A673 (cell line): ENCODE data around the gene PRICKLE3. TPM values are rescaled to one million over a fixed set of nuclear protein-coding genes. Genes with fewer than 3 reads are reported as not detected.

Experiments
- BruUV-seq: library from RNA; stranded (reverse); fragments of 400-500 nt; replicated peaks from 2 replicates; lab custom pipeline; 2021; lab: Mats Ljungman, UMichigan
- CTCF ChIA-PET: fragments of 300-600 bp; sonication (Branson Sonifier 250); formaldehyde crosslinking; loops from one replicate; lab custom pipeline; 2022; ENCODE audit warnings: antibody characterized with exemption; lab: Charles Lee
- POLR2A ChIA-PET: fragments of 300-600 bp; sonication (Branson Sonifier 250); formaldehyde crosslinking; loops from one replicate; lab custom pipeline; 2022; ENCODE audit warnings: antibody characterized with exemption; ENCODE audit not compliant: low non-redundant PET; lab: Charles Lee
- DNase-seq: peaks from one replicate; pipeline ENCODE4 v3.0.0-alpha.2; 2015; ENCODE audit warnings: low spot score
- H3K27ac ChIP-seq: fragments of 200-600 bp; sonication (generic); 2 replicates; pipeline ENCODE4 v1.5.1; 2016; ENCODE audit warnings: mixed run types, low read depth, mild to moderate bottlenecking, mixed read lengths, antibody characterized with exemption, low read length; ENCODE audit not compliant: poor library complexity, severe bottlenecking
- H3K27me3 ChIP-seq: fragments of 200-600 bp; sonication (generic); replicated peaks from 2 replicates; pipeline ENCODE4 v1.6.1; 2017; ENCODE audit warnings: mixed run types, low read depth, mild to moderate bottlenecking, mixed read lengths, antibody characterized with exemption, low read length; ENCODE audit not compliant: insufficient read depth, poor library complexity
- H3K36me3 ChIP-seq: fragments of 200-600 bp; sonication (generic); 2 replicates; pipeline ENCODE4 v1.6.1; 2016; ENCODE audit warnings: mixed run types, mild to moderate bottlenecking, mixed read lengths, antibody characterized with exemption, low read length; ENCODE audit not compliant: insufficient read depth, poor library complexity, severe bottlenecking
- H3K4me1 ChIP-seq: fragments of 200-600 bp; sonication (generic); 2 replicates; pipeline ENCODE4 v1.6.1; 2017; ENCODE audit warnings: mixed run types, mild to moderate bottlenecking, mixed read lengths, antibody characterized with exemption, low read length; ENCODE audit not compliant: insufficient read depth, poor library complexity, severe bottlenecking
- H3K4me3 ChIP-seq: fragments of 200-600 bp; sonication (generic); 2 replicates; pipeline ENCODE4 v1.5.1; 2016; ENCODE audit warnings: low read depth, mixed run types, mild to moderate bottlenecking, mixed read lengths, low read length; ENCODE audit not compliant: poor library complexity, severe bottlenecking
- H3K9me3 ChIP-seq: fragments of 200-600 bp; sonication (generic); 2 replicates; pipeline ENCODE4 v1.6.1; 2016; ENCODE audit warnings: mixed run types, low read depth, mild to moderate bottlenecking, mixed read lengths, antibody characterized with exemption, low read length; ENCODE audit not compliant: poor library complexity, severe bottlenecking
- EZH2 ChIP-seq: fragments of 200-600 bp; sonication (generic); IDR thresholded peaks from 2 replicates; pipeline ENCODE4 v1.6.1; 2017; ENCODE audit warnings: borderline replicate concordance, low read depth, mild to moderate bottlenecking, mixed read lengths, antibody characterized with exemption, low read length; ENCODE audit not compliant: poor library complexity, severe bottlenecking
- intact Hi-C: fragments of 100-400 bp; cut with micrococcal nuclease; formaldehyde crosslinking; loops from one replicate; pipeline ENCODE4 v1.10.0; 2022; ENCODE audit not compliant: unreplicated experiment
- total RNA-seq: library from RNA; stranded (reverse); gene quantifications from 2 replicates; pipeline ENCODE4 v1.2.3, GENCODE V29; 2021
- TF ChIP-seq, protein P1 (sequence below): fragments of 300-800, 200-600 bp; sonication (generic); conservative IDR thresholded peaks from 2 replicates; pipeline ENCODE4 v1.5.1; 2017; ENCODE audit warnings: low read depth, mild to moderate bottlenecking, antibody characterized with exemption, low read length, moderate library complexity, mixed read lengths

Gene PRICKLE3
- total RNA-seq, 1 experiment from 2014 or later: 4.8 TPM

- no peaks in the 10 kb centered on the region for H3K9me3 ChIP-seq
- no peaks in the 10 kb centered on the region for H3K27me3 ChIP-seq
- H3K4me1 ChIP-seq: no peaks in the 10 kb centered on the region
- DNase-seq: no peak
- POLR2A ChIA-PET: no interaction called here
- H3K4me3 ChIP-seq: no peak overlapping the region
- CTCF ChIA-PET: no interaction called here
- BruUV-seq: no TSS peak
- TF ChIP-seq, protein P1, sequence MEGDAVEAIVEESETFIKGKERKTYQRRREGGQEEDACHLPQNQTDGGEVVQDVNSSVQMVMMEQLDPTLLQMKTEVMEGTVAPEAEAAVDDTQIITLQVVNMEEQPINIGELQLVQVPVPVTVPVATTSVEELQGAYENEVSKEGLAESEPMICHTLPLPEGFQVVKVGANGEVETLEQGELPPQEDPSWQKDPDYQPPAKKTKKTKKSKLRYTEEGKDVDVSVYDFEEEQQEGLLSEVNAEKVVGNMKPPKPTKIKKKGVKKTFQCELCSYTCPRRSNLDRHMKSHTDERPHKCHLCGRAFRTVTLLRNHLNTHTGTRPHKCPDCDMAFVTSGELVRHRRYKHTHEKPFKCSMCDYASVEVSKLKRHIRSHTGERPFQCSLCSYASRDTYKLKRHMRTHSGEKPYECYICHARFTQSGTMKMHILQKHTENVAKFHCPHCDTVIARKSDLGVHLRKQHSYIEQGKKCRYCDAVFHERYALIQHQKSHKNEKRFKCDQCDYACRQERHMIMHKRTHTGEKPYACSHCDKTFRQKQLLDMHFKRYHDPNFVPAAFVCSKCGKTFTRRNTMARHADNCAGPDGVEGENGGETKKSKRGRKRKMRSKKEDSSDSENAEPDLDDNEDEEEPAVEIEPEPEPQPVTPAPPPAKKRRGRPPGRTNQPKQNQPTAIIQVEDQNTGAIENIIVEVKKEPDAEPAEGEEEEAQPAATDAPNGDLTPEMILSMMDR: no peak
- no peak for TF ChIP-seq EZH2
- no peaks in the 10 kb centered on the region for H3K36me3 ChIP-seq
- no peak overlapping the region for H3K27ac ChIP-seq
- intact Hi-C loops: no loop called here
Measured at GRCh38 chrX:49160908-49161307, 25.3 kb downstream of the PRICKLE3 start.

- intact Hi-C loops: no loop called here
- BruUV-seq: no TSS peak
- no peak for DNase-seq
- Histone ChIP-seq H3K36me3 (no peaks in the 10 kb centered on the region), H3K9me3 (no peaks in the 10 kb centered on the region), H3K4me3 (no peak overlapping the region), H3K4me1 (no peaks in the 10 kb centered on the region), H3K27ac (no peak overlapping the region), H3K27me3 (no peaks in the 10 kb centered on the region)
- ChIA-PET CTCF (no interaction called here), POLR2A (no interaction called here)
- TF ChIP-seq, protein P1: no peak
- no peak for TF ChIP-seq EZH2
Measured at GRCh38 chrX:49157194-49157593, 29.0 kb downstream of the PRICKLE3 start.

- intact Hi-C loops: no loop called here
- peak; percentile 87 for DNase-seq
- Histone ChIP-seq H3K9me3 (no peaks in the 10 kb centered on the region), H3K4me1 (no peaks in the 10 kb centered on the region), H3K4me3 (peak overlapping the region; percentile 44), H3K27me3 (no peaks in the 10 kb centered on the region), H3K36me3 (no peaks in the 10 kb centered on the region), H3K27ac (peak overlapping the region; percentile 94)
- TF ChIP-seq, protein P1: peak; percentile 60
- TF ChIP-seq EZH2: no peak
- POLR2A ChIA-PET: no interaction called here
- no TSS peak for BruUV-seq
- CTCF ChIA-PET: interaction anchor here (0.5 to 1.0 kb wide), 8 partner anchors 9 to 1314 kb away, joined by 3 to 9 read pairs (median 4); no protein-coding TSS in a partner anchor
Measured at GRCh38 chrX:49155900-49156837, 30.0 kb downstream of the PRICKLE3 start.
